ENCODE data around the gene C13orf46. TPM values are rescaled to one million over a fixed set of nuclear protein-coding genes. Genes with fewer than 3 reads are reported as not detected.

The C13orf46 gene
- total RNA-seq, 5 donors from 2014 or later (not counting 1 experiment from before 2014, with no cell fraction given) = 18.4 to 33.9 (median 25.3) TPM

GRCh38 chr13:113946409-113947181, 27.3 kb downstream of the C13orf46 start:
- H3K36me3 ChIP-seq (ENCODE audit: control insufficient read depth in 2 of 2, extremely low read depth in 1 of 2, insufficient read depth in 1 of 2, low read length in 1 of 2) = peaks cover 1 to 3% of the 10 kb centered on the region in 2 donors
- no peaks in the 10 kb centered on the region for H3K9me3 Mint-ChIP-seq
- no peaks in the 10 kb centered on the region for H3K9me3 ChIP-seq
- 85% methylated on average over 25 of the region's 26 CpGs for WGBS (ENCODE audit: insufficient coverage)
- ChIA-PET CTCF (no interaction called here), POLR2A (no interaction called here)
- no peak overlapping the region for H3K27ac ChIP-seq (ENCODE audit: low read length)
- no peaks in the 10 kb centered on the region for H3K27me3 Mint-ChIP-seq
- no peak for DNase-seq
- no peaks in the 10 kb centered on the region for H3K36me3 Mint-ChIP-seq
- H3K27ac Mint-ChIP-seq = no peak overlapping the region
- peaks cover 0 to 14% of the 10 kb centered on the region in 2 experiments for H3K4me1 ChIP-seq (ENCODE audit: control insufficient read depth in 1 of 2, extremely low read depth in 1 of 2, insufficient read depth in 2 of 2, low read length in 2 of 2)
- no peak for ATAC-seq (replicated peaks in 1 of 4)
- H3K4me3 ChIP-seq (ENCODE audit: control insufficient read depth in 1 of 2, extremely low read depth in 1 of 2, low read length in 1 of 2) = no peak overlapping the region
- no peak overlapping the region for H3K4me3 Mint-ChIP-seq
- H3K4me1 Mint-ChIP-seq = peaks cover 4 to 18% (median 10%) of the 10 kb centered on the region in 3 donors
- H3K27me3 ChIP-seq (replicated peaks in 1 of 2; ENCODE audit: control insufficient read depth in 2 of 2, extremely low read depth in 1 of 2, insufficient read depth in 2 of 2, low read length in 1 of 2) = peaks cover 0 to 2% of the 10 kb centered on the region in 2 experiments

GRCh38 chr13:113945857-113946408, 27.9 kb downstream of the C13orf46 start:
- Histone ChIP-seq H3K4me1 (ENCODE audit: control insufficient read depth in 1 of 2, extremely low read depth in 1 of 2, insufficient read depth in 2 of 2, low read length in 2 of 2) (peaks cover 0 to 7% of the 10 kb centered on the region in 2 experiments), H3K27me3 (replicated peaks in 1 of 2; ENCODE audit: control insufficient read depth in 2 of 2, extremely low read depth in 1 of 2, insufficient read depth in 2 of 2, low read length in 1 of 2) (peaks cover 0 to 2% of the 10 kb centered on the region in 2 experiments), H3K27ac (ENCODE audit: low read length) (no peak overlapping the region), H3K9me3 (no peaks in the 10 kb centered on the region), H3K36me3 (ENCODE audit: control insufficient read depth in 2 of 2, extremely low read depth in 1 of 2, insufficient read depth in 1 of 2, low read length in 1 of 2) (peaks cover 0 to 4% of the 10 kb centered on the region in 2 donors), H3K4me3 (ENCODE audit: control insufficient read depth in 1 of 2, extremely low read depth in 1 of 2, low read length in 1 of 2) (no peak overlapping the region)
- DNase-seq = no peak
- Mint-ChIP-seq H3K27ac (peak overlapping the region in 1 of 2 donors; percentile 6), H3K9me3 (no peaks in the 10 kb centered on the region), H3K4me1 (peaks cover 2 to 14% (median 10%) of the 10 kb centered on the region in 3 donors), H3K4me3 (no peak overlapping the region), H3K36me3 (no peaks in the 10 kb centered on the region), H3K27me3 (no peaks in the 10 kb centered on the region)
- no peak for ATAC-seq (replicated peaks in 1 of 4)
- ChIA-PET CTCF (no interaction called here), POLR2A (no interaction called here)
- WGBS (ENCODE audit: insufficient coverage) = 91% methylated on average over 18 of the region's 26 CpGs

GRCh38 chr13:113943821-113944565, 29.9 kb downstream of the C13orf46 start:
- peaks cover 2 to 10% (median 9%) of the 10 kb centered on the region in 3 donors for H3K4me1 Mint-ChIP-seq
- Histone ChIP-seq H3K4me3 (ENCODE audit: control insufficient read depth in 1 of 2, extremely low read depth in 1 of 2, low read length in 1 of 2) (no peak overlapping the region), H3K27me3 (replicated peaks in 1 of 2; ENCODE audit: control insufficient read depth in 2 of 2, extremely low read depth in 1 of 2, insufficient read depth in 2 of 2, low read length in 1 of 2) (peaks cover 0 to 11% of the 10 kb centered on the region in 2 experiments), H3K27ac (ENCODE audit: low read length) (no peak overlapping the region), H3K4me1 (ENCODE audit: control insufficient read depth in 1 of 2, extremely low read depth in 1 of 2, insufficient read depth in 2 of 2, low read length in 2 of 2) (no peaks in the 10 kb centered on the region), H3K36me3 (ENCODE audit: control insufficient read depth in 2 of 2, extremely low read depth in 1 of 2, insufficient read depth in 1 of 2, low read length in 1 of 2) (peaks cover 0 to 2% of the 10 kb centered on the region in 2 donors), H3K9me3 (no peaks in the 10 kb centered on the region)
- H3K27ac Mint-ChIP-seq = no peak overlapping the region
- no peaks in the 10 kb centered on the region for H3K27me3 Mint-ChIP-seq
- ATAC-seq (replicated peaks in 1 of 4) (peak in 1 of 4 experiments; percentile 9), DNase-seq (no peak)
- CTCF ChIA-PET = no interaction called here
- 92% methylated on average over 19 of the region's 19 CpGs for WGBS (ENCODE audit: insufficient coverage)
- no peak overlapping the region for H3K4me3 Mint-ChIP-seq
- POLR2A ChIA-PET = no interaction called here
- H3K9me3 Mint-ChIP-seq = no peaks in the 10 kb centered on the region
- no peaks in the 10 kb centered on the region for H3K36me3 Mint-ChIP-seq

GRCh38 chr13:113942591-113943103, 31.2 kb downstream of the C13orf46 start:
- H3K4me3 ChIP-seq (ENCODE audit: control insufficient read depth in 1 of 2, extremely low read depth in 1 of 2, low read length in 1 of 2) = no peak overlapping the region
- Mint-ChIP-seq H3K4me3 (no peak overlapping the region), H3K36me3 (no peaks in the 10 kb centered on the region), H3K27ac (no peak overlapping the region), H3K9me3 (no peaks in the 10 kb centered on the region), H3K4me1 (peaks cover 0 to 6% (median 3%) of the 10 kb centered on the region in 3 donors), H3K27me3 (no peaks in the 10 kb centered on the region)
- H3K36me3 ChIP-seq (ENCODE audit: control insufficient read depth in 2 of 2, extremely low read depth in 1 of 2, insufficient read depth in 1 of 2, low read length in 1 of 2) = peaks cover 0 to 2% of the 10 kb centered on the region in 2 donors
- peaks cover 0 to 22% of the 10 kb centered on the region in 2 experiments for H3K27me3 ChIP-seq (replicated peaks in 1 of 2; ENCODE audit: control insufficient read depth in 2 of 2, extremely low read depth in 1 of 2, insufficient read depth in 2 of 2, low read length in 1 of 2)
- H3K9me3 ChIP-seq = no peaks in the 10 kb centered on the region
- CTCF ChIA-PET = no interaction called here
- WGBS (ENCODE audit: insufficient coverage) = 91% methylated on average over 19 of the region's 23 CpGs
- ATAC-seq (replicated peaks in 1 of 4) (no peak), DNase-seq (no peak)
- POLR2A ChIA-PET = no interaction called here
- H3K4me1 ChIP-seq (ENCODE audit: control insufficient read depth in 1 of 2, extremely low read depth in 1 of 2, insufficient read depth in 2 of 2, low read length in 2 of 2) = no peaks in the 10 kb centered on the region
- H3K27ac ChIP-seq (ENCODE audit: low read length) = no peak overlapping the region

GRCh38 chr13:113941571-113942191, 32.2 kb downstream of the C13orf46 start:
- no peak for ATAC-seq (replicated peaks in 1 of 4)
- Histone ChIP-seq H3K36me3 (ENCODE audit: control insufficient read depth in 2 of 2, extremely low read depth in 1 of 2, insufficient read depth in 1 of 2, low read length in 1 of 2) (peaks cover 0 to 2% of the 10 kb centered on the region in 2 donors), H3K4me3 (ENCODE audit: control insufficient read depth in 1 of 2, extremely low read depth in 1 of 2, low read length in 1 of 2) (no peak overlapping the region), H3K27me3 (replicated peaks in 1 of 2; ENCODE audit: control insufficient read depth in 2 of 2, extremely low read depth in 1 of 2, insufficient read depth in 2 of 2, low read length in 1 of 2) (peaks cover 0 to 25% of the 10 kb centered on the region in 2 experiments), H3K4me1 (ENCODE audit: control insufficient read depth in 1 of 2, extremely low read depth in 1 of 2, insufficient read depth in 2 of 2, low read length in 2 of 2) (no peaks in the 10 kb centered on the region), H3K27ac (ENCODE audit: low read length) (no peak overlapping the region), H3K9me3 (no peaks in the 10 kb centered on the region)
- no peak for DNase-seq
- Mint-ChIP-seq H3K9me3 (no peaks in the 10 kb centered on the region), H3K4me1 (peaks cover 0 to 6% (median 3%) of the 10 kb centered on the region in 3 donors), H3K36me3 (no peaks in the 10 kb centered on the region), H3K27me3 (no peaks in the 10 kb centered on the region), H3K27ac (no peak overlapping the region), H3K4me3 (no peak overlapping the region)
- ChIA-PET POLR2A (no interaction called here), CTCF (no interaction called here)
- WGBS (ENCODE audit: insufficient coverage) = 72% methylated on average over 10 of the region's 16 CpGs

- H3K27ac ChIP-seq (ENCODE audit: low read length) = no peak overlapping the region
- no peak for ATAC-seq (replicated peaks in 1 of 4)
- DNase-seq = no peak
- Mint-ChIP-seq H3K36me3 (no peaks in the 10 kb centered on the region), H3K4me3 (no peak overlapping the region), H3K9me3 (no peaks in the 10 kb centered on the region), H3K4me1 (no peaks in the 10 kb centered on the region), H3K27me3 (no peaks in the 10 kb centered on the region), H3K27ac (no peak overlapping the region)
- no peaks in the 10 kb centered on the region for H3K4me1 ChIP-seq (ENCODE audit: control insufficient read depth in 1 of 2, extremely low read depth in 1 of 2, insufficient read depth in 2 of 2, low read length in 2 of 2)
- H3K9me3 ChIP-seq = no peaks in the 10 kb centered on the region
- CTCF ChIA-PET = no interaction called here
- no peak overlapping the region for H3K4me3 ChIP-seq (ENCODE audit: control insufficient read depth in 1 of 2, extremely low read depth in 1 of 2, low read length in 1 of 2)
- WGBS (ENCODE audit: insufficient coverage) = 84% methylated on average over 13 of the region's 16 CpGs
- POLR2A ChIA-PET = no interaction called here
- H3K36me3 ChIP-seq (ENCODE audit: control insufficient read depth in 2 of 2, extremely low read depth in 1 of 2, insufficient read depth in 1 of 2, low read length in 1 of 2) = peaks cover 0 to 2% of the 10 kb centered on the region in 2 donors
- peaks cover 0 to 36% of the 10 kb centered on the region in 2 experiments for H3K27me3 ChIP-seq (replicated peaks in 1 of 2; ENCODE audit: control insufficient read depth in 2 of 2, extremely low read depth in 1 of 2, insufficient read depth in 2 of 2, low read length in 1 of 2)
Observed at GRCh38 chr13:113939944-113940297, 34.0 kb downstream of the C13orf46 start.
